GM21526 (cell line): ENCODE data around the gene KRTAP2-1.
"Not testable (repeated sequence)": the region's sequence is repeated elsewhere in the genome, so short reads cannot be mapped to it uniquely, and the experiment has no call there.

Experiments used
- ATAC-seq: cut with Tn5 transposase; IDR thresholded peaks from one replicate; pipeline ENCODE4 v1.9.1; 2021; ENCODE audit warnings: moderate library complexity; ENCODE audit not compliant: unreplicated experiment, low FRiP score

The KRTAP2-1 gene

GRCh38 chr17:41046735-41047465 lies at the start of gene KRTAP2-1:
TSS of gene KRTAP2-1 (minus strand) at chr17:41047316. CDS start at chr17:41047267, 49 bp downstream.
- not testable (repeated sequence) for ATAC-seq

- ATAC-seq: no peak
These were observed 48.9 kb upstream of the KRTAP2-1 start for GRCh38 chr17:41096055-41096454.

GRCh38 chr17:41088760-41089352 lies 41.7 kb upstream of the KRTAP2-1 start:
- not testable (repeated sequence) for ATAC-seq

GRCh38 chr17:41084100-41084856 lies 37.2 kb upstream of the KRTAP2-1 start, which contains the start of gene KRTAP4-7:
TSS of gene KRTAP4-7 (plus strand) at chr17:41084150. CDS start at chr17:41084207, 57 bp downstream.
- not testable (repeated sequence) for ATAC-seq

- ATAC-seq: not testable (repeated sequence)
These were observed 36.3 kb upstream of the KRTAP2-1 start for GRCh38 chr17:41083427-41083826.

GRCh38 chr17:41082626-41083025 lies 35.5 kb upstream of the KRTAP2-1 start:
- ATAC-seq: no peak

GRCh38 chr17:41076788-41077187 lies 29.7 kb upstream of the KRTAP2-1 start:
- no peak for ATAC-seq

GRCh38 chr17:41073676-41074075 lies 26.6 kb upstream of the KRTAP2-1 start:
- no peak for ATAC-seq

GRCh38 chr17:41071606-41072360 lies 24.7 kb upstream of the KRTAP2-1 start:
- no peak for ATAC-seq

GRCh38 chr17:41069031-41069430 lies 21.9 kb upstream of the KRTAP2-1 start:
- ATAC-seq: no peak

- no peak for ATAC-seq
These were observed 20.2 kb upstream of the KRTAP2-1 start for GRCh38 chr17:41067281-41067680.

- ATAC-seq: no peak
These were observed 18.9 kb upstream of the KRTAP2-1 start, which contains the start of gene KRTAP2-4 for GRCh38 chr17:41065829-41066624. TSS of gene KRTAP2-4 (minus strand) at chr17:41065879. CDS start at chr17:41065845, 34 bp downstream.

GRCh38 chr17:41065016-41065689 lies 18.0 kb upstream of the KRTAP2-1 start:
- ATAC-seq: not testable (repeated sequence)

- no peak for ATAC-seq
These were observed 17.2 kb upstream of the KRTAP2-1 start for GRCh38 chr17:41064301-41064700.

GRCh38 chr17:41063449-41063848 lies 16.3 kb upstream of the KRTAP2-1 start:
- ATAC-seq: no peak

- ATAC-seq: no peak
These were observed 14.8 kb upstream of the KRTAP2-1 start for GRCh38 chr17:41061964-41062363.

GRCh38 chr17:41060052-41060604 lies 13.0 kb upstream of the KRTAP2-1 start, which contains the start of gene KRTAP2-3:
TSS of gene KRTAP2-3 (minus strand) at chr17:41060114. CDS start at chr17:41060050, 64 bp downstream.
- no peak for ATAC-seq

- not testable (repeated sequence) for ATAC-seq
These were observed 12.3 kb upstream of the KRTAP2-1 start for GRCh38 chr17:41059276-41060051.
